GM18511 (cell line): Measurements from ENCODE around the gene PHOX2B.
"Not testable (repeated sequence)": the region's sequence is repeated elsewhere in the genome, so short reads cannot be mapped to it uniquely, and the experiment has no call there.

Experiments used
- ATAC-seq: cut with Tn5 transposase; IDR thresholded peaks from one replicate; pipeline ENCODE4 v1.9.1; 2021; ENCODE audit warnings: mild to moderate bottlenecking, moderate library complexity; ENCODE audit not compliant: unreplicated experiment

PHOX2B gene

GRCh38 chr4:41748074-41748570 is 403 bp downstream of the PHOX2B start:
- ATAC-seq = no peak

GRCh38 chr4:41747230-41748055 is 1.1 kb downstream of the PHOX2B start:
- ATAC-seq = no peak

- no peak for ATAC-seq
Observed at GRCh38 chr4:41746440-41747229, 1.9 kb downstream of the PHOX2B start.

- ATAC-seq = no peak
Observed at GRCh38 chr4:41746025-41746439, 2.5 kb downstream of the PHOX2B start.

GRCh38 chr4:41745292-41746024 is 3.1 kb downstream of the PHOX2B start:
- ATAC-seq = no peak

- no peak for ATAC-seq
Observed at GRCh38 chr4:41744572-41745291, 3.8 kb downstream of the PHOX2B start.

- no peak for ATAC-seq
Observed at GRCh38 chr4:41741354-41741753, 7.2 kb downstream of the PHOX2B start.

- ATAC-seq = not testable (repeated sequence)
Observed at GRCh38 chr4:41737491-41737890, 11.0 kb downstream of the PHOX2B start.

GRCh38 chr4:41734371-41734770 is 14.2 kb downstream of the PHOX2B start:
- no peak for ATAC-seq

- ATAC-seq = no peak
Observed at GRCh38 chr4:41731569-41732126, 16.9 kb downstream of the PHOX2B start.

- ATAC-seq = no peak
Observed at GRCh38 chr4:41728573-41728913, 20.0 kb downstream of the PHOX2B start.

- ATAC-seq = no peak
Observed at GRCh38 chr4:41727861-41728572, 20.5 kb downstream of the PHOX2B start.

GRCh38 chr4:41725254-41725653 is 23.3 kb downstream of the PHOX2B start:
- ATAC-seq = no peak

GRCh38 chr4:41723286-41723685 is 25.2 kb downstream of the PHOX2B start:
- ATAC-seq = no peak

- no peak for ATAC-seq
Observed at GRCh38 chr4:41722181-41722580, 26.3 kb downstream of the PHOX2B start.

GRCh38 chr4:41719417-41719816 is 29.1 kb downstream of the PHOX2B start:
- ATAC-seq = no peak

- no peak for ATAC-seq
Observed at GRCh38 chr4:41718907-41719306, 29.6 kb downstream of the PHOX2B start.

- no peak for ATAC-seq
Observed at GRCh38 chr4:41715155-41715554, 33.4 kb downstream of the PHOX2B start.

- ATAC-seq = no peak
Observed at GRCh38 chr4:41714364-41715000, 34.0 kb downstream of the PHOX2B start.
